Activated T-cell treated with anti-CD3 and anti-CD28 coated beads for 4 hours (primary cell): ENCODE results near the gene FTCD.
"Not testable (repeated sequence)": the region's sequence is repeated elsewhere in the genome, so short reads cannot be mapped to it uniquely, and the experiment has no call there.

Experiments
- DNase-seq: peaks from one replicate; pipeline ENCODE4 v3.0.0-alpha.2; 2020

The FTCD gene, protein sequence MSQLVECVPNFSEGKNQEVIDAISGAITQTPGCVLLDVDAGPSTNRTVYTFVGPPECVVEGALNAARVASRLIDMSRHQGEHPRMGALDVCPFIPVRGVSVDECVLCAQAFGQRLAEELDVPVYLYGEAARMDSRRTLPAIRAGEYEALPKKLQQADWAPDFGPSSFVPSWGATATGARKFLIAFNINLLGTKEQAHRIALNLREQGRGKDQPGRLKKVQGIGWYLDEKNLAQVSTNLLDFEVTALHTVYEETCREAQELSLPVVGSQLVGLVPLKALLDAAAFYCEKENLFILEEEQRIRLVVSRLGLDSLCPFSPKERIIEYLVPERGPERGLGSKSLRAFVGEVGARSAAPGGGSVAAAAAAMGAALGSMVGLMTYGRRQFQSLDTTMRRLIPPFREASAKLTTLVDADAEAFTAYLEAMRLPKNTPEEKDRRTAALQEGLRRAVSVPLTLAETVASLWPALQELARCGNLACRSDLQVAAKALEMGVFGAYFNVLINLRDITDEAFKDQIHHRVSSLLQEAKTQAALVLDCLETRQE

DNA sequence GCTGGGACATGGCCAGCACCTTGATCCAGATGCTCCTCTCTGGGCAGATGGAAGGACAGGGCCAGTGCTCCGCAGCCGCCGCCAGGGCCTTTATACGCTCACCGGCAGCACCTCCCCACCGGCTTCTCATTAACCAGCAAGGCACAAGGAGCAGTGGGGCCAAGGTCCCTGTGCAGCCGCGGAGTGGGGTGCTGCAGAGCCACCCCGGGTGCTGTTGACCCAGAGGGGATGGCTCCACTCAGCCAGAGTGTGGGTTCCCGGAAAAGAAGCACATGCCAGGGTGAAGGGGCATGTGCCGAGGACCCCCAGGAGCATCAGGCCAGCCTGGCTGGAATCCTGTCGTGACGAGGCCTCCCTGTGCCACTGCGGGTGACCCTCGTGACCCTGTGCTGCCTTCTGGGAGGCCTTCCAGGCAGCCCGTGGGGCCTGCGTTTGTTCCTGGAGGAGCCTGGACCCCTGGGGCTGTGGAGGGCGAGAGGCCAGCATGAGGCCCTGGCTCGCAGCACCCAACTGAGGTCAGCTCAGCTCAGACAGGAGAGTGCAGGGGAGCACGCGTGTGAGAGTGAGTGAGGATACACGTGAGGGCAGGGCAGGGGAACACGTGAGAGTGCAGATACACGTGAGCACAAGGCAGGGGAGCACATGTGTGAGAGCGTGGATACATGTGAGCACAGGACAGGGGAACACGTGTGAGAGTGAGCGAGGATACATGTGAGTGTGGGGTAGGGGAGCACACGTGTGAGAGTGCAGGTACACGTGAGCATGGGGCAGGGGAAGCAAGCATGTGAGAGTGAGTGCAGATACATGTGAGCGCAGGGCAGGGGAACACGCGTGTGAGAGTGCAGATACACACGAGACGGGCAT, at the start of gene FTCD:
TSS of gene FTCD (minus strand) at position 66 of the 864 bp plus-strand sequence. CDS start at position 10, 56 bp downstream.
- no peak for DNase-seq

DNA sequence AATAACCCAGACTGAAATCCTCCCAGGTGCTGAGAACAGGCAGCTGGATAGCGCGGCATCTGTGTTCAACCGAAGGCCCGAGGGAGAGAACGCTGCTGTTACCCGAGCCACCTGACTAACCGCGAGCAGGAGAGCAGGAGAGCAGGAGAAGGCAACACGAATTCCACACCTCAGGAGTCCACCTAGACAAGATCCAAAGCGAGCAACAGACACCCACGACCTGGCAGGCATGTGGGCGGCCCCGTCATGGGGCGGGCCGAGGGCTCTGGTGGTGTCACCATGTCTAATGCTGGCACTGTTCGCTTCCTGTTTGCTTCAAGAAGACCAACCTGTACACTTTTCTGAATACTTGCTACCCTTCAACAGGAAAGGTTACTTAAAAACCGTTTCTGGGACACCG, 49.8 kb upstream of the FTCD start:
- no peak for DNase-seq

DNA sequence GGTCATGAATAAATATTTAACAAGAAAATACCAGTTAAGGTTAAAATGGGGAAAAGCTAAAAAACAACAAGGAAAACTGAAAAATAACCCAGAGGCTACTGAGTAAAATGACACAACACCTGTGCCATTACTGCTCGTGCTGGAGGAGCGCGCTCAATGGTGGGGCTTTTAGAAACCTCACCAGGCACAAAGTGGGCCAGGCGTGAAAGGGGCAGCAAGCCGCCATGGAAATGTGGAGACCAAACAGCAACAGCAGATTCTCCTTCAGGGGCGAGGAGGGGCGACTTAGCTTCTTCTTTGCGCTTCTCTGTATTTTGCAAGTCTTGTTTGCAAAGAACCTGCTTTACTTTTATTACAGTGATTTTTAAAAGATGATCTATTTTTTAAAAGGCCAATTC, 47.8 kb upstream of the FTCD start:
- DNase-seq = no peak

DNA sequence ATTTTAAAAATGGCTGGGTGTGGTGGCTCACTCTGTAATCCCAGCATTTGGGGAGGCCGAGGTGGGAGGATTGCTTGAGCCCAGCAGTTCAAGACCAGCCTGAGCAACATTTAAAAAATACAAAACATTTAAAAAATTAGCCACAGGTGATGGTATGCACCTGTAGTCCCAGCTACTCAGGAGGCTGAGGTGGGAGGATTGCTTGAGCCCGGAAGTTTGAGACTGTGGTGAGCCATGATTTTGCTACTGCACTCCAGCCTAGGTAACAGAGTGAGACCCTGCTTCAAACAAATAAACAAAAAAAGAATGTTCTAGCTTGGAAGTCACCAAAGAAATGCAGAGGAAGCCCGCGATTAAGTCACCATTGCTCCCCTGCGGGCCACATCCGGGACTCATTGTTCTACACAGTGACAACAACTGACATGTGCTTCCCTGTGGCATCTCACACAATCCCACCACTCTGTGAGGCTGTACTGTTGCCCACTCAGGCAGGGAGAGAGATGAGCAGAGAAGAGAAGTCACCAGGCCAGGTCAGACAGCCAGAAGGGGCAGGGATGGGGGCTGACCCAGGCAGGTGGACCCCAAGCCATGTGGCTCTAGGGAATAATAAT, 47.3 kb upstream of the FTCD start:
- DNase-seq = no peak

DNA sequence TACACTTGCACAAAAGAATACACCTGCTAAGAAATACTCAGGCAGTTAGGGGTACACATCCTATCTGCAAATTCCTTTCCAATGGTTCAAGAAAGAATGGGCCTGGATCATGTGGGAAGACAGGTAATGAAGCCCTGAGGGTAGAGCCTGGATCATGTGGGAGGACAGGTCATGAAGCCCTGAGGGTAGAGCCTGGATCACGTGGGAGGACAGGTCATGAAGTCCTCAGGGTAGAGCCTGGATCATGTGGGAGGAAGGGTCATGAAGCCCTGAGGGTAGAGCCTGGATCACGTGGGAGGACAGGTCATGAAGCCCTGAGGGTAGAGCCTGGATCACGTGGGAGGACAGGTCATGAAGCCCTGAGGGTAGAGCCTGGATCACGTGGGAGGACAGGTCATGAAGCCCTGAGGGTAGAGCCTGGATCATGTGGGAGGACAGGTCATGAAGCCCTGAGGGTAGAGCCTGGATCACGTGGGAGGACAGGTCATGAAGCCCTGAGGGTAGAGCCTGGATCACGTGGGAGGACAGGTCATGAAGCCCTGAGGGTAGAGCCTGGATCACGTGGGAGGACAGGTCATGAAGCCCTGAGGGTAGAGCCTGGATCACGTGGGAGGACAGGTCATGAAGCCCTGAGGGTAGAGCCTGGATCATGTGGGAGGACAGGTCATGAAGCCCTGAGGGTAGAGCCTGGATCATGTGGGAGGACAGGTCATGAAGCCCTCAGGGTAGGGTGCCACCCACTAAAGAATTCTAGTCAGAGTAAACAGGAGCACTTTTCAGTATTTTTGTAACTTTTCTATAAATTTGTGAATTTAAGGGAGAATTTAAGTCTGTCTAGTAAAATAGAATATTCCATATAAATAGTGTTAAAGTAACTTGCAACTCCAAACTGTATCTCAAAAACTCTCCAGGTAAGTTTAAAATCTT, 45.8 kb upstream of the FTCD start:
- DNase-seq = not testable (repeated sequence)

DNA sequence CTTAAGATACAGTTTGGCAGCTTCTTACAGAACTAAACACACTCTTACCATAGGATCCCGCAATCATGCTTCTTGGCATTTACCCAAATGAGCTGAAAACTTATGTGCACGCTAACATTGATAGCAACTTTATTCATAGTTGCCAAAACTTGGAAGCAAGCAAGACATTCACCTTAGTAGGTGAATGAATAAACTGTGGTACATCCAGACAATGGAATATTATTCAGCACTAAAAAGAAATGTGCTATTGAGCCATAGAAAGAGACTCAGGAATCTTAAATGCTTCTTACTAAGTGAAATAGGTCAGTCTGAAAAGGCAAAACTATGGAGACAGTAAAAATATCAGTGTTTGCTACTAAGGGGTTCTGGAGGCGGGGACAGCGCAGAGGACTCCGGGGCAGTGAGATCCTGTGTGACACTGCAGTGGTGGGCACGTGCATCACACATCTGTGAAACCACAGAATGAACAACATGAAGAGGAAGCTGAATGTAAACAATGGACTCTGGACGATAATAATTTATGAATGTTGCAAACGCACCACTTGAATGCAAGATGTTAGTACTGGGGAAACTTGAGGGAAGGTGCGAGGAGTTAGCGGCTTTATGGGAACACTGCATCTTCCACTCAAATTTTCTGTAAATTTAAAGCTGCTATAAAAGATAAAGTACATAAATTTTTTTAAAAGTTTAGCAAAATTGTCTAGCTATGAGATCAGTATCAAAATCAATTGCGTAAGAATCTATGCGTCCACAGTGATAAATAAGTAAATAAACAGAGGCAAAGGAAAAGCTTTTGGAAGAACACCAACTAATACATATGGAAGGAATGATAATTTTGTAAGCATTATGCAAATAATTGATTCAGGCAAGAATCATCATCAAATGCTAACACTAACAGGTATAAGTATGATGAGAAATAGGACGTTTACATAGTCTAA, 44.3 kb upstream of the FTCD start:
- no peak for DNase-seq

DNA sequence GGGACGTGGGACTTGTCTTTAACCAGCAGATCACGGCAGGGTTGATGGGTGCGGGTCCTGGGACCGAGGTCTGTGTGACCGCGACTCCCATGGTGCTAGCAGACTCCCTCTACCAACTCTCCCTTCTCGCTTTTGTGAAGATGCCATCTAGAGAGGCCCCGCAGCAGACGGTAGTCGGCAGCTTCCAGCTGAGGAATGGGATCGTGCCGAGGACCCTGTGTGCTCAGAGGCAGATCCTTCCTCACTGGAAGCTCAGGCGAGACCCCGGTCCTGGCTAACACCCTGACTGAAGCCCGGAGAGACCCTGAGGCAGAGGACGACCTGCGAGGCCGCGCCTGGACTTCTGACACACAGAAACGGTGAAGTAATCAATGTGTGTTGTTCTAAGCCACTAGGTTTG, 41.4 kb upstream of the FTCD start:
- no peak for DNase-seq

DNA sequence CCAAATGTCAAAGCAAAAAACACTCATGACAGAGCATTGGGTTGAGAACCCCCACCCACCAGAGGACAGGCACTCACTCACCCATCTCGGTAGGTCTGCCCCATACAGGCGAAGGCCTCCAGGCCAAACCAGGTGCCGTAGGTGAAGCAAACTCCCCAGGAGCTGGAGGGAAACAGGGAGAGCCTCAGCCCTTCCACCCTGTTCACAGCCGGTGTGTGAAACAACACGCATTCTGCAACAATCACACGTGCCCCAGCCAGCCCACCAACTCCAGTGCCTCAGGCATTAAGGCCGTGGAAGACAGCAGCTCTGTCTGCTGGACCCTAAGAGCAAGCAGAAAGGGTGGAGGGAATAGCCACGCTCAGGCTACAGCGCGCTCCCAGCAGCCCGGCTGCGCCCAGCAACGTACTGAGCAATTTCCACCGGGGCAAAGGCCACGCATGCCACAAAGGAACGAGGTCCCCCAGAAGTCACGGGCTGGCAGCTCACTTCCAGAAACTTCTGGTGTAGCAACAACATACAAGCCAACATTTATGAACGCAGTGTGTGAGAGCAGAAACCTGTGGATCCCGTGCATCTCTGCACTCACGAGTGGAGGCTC, 40.3 kb upstream of the FTCD start:
- DNase-seq = no peak

DNA sequence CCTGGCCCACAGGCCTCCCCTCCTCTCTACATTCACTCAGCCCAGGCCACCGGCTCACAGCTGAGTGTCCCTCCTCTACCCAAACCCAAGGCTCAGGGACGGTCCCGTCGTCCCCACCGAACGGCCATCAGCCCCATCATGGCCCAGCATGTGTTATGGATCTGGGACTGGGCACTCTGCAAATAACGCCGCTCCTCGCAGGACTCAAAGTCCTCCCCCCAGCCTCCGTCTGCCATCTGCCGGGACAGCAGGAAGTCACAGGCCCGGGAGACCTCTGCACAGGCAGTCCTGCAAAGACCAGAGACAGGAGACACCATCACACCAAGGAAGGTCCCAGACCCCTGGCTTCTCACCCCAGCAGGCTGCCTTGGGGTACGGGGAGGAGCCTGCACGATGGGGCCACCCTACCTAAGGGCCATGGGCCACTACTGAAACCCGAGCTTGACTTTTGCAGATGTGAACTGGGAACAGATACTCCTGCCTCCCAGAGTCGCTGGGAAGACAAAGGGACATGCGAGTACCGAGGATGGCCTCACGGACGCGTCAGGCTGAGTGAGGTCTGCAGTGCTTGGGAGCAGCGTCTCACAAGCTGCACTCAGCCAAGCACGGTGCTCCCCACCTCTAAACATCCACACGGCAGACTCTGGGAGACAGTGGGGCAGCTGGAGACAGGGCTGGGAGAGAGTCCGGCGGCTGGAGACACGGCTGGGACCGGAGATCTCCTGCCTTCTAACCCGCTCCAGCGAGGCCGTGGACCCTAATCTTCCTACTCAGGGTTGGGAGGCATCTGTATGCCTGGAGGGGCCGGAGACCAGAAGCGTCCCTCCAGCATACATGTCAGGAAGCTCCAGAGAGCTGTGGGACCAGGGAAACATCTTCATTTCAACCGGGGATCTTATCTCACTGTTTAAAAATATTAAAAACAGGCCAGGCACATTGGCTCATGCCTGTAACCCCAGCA, 39.3 kb upstream of the FTCD start:
- no peak for DNase-seq

DNA sequence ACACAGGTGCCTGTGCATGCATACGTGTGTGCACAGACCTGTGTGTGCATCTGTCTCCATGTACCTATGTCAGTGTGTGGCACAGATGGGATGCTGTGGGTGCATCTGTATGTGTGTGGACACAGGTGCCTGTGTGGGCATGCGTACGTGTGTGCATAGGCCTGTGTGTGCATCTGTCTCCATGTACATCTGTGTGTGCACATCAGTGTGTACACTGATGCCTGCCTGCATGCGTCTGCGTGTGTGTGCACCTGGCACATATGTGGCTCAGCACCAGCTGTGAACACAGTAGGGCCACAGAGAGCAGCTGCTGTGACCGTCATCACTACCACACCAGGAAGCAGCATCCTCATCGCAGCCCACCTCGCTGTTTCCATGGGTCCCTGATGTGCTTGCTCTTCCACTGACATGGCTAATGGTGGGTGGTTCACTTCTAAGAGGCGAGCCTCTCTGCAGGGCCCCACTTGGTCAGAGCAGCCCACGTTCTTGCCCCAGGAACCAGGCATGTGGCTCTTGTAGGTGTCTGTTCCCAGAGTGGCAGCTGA, 38.5 kb upstream of the FTCD start:
- DNase-seq = no peak

DNA sequence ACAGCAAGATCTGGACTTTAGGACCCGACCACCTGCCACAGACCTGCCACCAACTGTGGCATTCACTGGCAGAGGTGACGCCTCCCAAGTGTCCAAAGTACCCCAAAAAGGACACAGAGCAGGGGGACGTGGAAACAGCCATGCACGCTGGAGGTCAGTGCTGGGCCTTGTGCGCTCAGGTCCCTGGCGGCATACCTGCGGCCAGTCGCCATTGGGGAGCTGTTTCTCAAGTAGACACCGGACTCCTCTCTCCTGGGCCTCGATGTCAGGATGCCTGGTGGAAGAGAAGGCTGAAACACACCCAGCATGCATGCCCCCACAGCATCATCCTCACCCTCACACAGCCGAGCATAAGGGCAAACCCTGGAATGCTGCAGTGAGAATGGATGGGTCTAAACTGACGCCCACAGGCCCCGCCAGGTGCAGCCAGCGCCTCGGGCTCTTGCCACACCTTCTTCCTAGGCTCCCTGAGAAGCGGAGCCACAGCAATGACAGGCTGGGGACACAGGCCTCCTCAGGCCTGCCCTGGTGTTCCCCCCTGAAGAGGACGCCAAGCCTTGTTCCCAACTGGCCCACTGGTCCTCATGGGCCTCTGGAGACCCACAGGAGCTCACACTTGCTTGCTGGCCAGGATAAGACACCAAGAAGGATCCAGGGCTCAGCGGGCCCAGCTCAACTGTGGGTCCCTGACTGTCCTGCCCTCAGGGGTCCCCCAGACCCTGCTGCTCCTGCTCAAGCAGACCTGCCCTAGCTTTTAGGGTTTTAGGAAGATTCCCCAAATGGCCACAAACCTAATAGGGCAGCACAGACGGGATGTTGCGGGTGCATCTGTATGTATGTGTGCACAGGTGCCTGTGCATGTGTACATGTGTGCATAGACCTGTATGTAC, 36.6 kb upstream of the FTCD start:
- no peak for DNase-seq

DNA sequence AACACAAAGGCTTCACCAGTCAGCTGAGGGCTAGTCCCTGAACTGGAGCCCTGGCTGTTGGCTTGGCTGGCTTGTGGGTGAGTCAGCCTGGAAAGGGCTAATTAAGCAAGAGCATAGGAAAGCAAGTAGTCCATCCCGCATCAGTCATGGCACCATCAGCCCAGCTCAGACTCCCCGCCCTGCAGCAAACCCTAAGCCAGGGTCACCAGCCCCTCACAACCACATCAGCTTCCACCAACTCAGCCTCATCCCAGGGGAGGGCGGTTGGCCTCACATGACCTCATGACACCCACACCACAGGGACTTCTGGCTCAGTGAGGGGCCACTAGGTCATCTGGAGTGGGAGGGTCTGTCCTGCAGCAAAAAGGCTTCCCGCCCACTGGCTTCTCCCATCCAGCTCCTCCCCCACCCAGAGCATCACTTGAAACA, 35.9 kb upstream of the FTCD start:
- DNase-seq = no peak

DNA sequence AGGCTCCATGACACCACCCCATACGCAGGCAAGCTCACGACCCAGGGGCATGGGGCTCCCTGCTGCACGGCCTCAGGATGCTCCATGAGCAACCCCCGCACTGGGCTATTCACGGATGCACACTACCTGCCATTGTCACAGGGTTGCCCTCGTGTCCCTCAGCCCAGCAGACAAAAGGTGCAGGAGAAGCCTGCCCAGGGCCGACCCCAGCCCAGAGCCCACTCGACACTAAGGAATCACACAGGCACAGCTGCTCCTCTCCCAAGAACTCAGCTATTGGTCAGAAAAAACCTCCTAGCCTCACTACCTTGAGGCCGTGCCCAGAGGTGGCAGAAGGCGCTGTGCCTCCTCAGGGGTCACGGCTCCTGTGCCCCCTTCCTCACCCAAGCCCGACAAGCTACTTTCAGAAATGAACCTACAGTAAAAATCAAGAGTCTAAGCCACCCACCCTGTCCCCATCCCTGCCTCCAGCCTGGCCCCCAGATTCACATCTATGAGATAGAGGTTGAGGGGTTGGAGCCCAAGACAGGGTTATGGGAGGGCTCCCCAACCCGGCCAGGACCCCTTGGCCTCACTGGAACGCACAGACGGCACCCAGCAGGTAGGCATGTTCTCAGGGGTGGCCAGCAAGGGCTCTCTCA, 35.2 kb upstream of the FTCD start:
- DNase-seq = no peak

DNA sequence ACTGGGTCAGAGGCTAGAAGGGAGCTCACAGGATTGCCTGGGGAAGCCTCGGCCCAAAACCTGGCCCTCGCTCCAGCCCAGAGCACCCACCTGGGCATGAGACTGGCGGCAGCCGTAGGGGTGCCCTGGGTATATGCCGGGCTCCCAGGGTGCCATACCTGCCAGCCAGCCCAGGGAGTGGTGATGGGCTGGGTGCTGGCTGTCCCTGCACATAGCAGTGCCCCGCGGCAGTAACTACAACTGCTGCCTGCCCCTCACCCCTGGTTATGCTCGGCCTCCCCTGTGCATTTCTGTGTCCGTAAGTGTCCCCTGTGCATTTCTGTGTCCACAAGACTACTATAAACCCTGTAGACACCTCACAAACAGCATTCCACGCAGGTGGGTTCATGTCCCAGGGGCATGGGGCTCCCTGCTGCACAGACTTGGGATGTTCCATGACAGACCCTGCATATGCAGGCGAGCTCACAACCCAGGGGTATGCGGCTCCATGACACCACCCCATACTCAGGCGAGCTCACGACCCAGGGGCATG, 34.6 kb upstream of the FTCD start:
- DNase-seq = no peak

DNA sequence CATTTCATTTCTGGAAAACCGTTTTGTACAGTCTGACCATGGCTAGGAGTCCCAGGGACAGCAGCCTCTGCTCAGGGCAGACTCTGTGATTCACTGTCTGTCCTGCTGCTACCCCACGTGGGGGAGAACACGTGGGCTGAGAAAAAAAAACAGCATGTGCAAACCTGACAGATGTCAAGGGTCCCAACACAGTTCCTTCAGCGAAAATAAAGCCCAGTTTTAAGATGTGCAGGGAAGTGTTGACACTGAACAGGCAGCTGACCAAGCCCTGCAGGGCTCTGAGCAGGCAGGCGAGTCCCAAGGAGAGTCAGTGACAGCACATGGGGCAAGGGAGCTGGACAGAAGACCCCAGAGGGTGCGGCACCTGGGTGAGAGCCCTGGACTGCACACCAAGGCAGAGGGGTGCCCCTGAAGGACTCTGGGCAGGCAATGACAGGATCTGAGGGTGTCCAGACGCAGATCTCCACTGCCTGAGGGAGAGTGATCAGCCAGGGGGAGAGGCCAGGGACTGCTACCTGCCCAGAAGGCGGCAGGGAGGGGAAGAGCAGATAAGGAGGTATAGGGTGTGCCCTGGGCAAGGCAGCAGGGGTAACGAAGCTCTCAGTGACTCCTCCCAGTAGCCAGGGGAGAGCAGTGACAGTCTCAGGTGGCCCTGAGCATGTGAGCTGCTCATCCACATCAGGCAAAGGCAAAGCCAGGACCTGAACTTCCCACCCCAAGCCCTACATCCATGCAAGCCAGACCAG, 34.0 kb upstream of the FTCD start:
- no peak for DNase-seq
